SK-N-SH (cell line): ENCODE results near the gene GRIN2C. TPM values are rescaled to one million over a fixed set of nuclear protein-coding genes. Genes with fewer than 3 reads are reported as not detected.

ENCODE experiments used
- CTCF ChIA-PET: fragments of 300-600, 350-600 bp; formaldehyde crosslinking; extraction: SDS; loops from one replicate; lab custom pipeline; 2021; lab: Yijun Ruan, JAX
- POLR2A ChIA-PET: fragments of 350-600 bp; sonication (Branson Sonifier 250); formaldehyde crosslinking; extraction: SDS; loops from one replicate; lab custom pipeline; 2020; ENCODE audit warnings: antibody characterized with exemption, inconsistent platforms; lab: Yijun Ruan, JAX
- DNase-seq: peaks from one replicate; pipeline ENCODE4 v3.0.0; 2012
- H2AFZ ChIP-seq: fragments of 200-600 bp; sonication (generic); 2 replicates; pipeline ENCODE4 v1.8.1; 2016; ENCODE audit warnings: antibody characterized with exemption, mild to moderate bottlenecking, low read depth
- H3F3A ChIP-seq: fragments of 200-600 bp; sonication (generic); replicated peaks from 2 replicates; pipeline ENCODE3; 2016; ENCODE audit warnings: antibody characterized with exemption, mild to moderate bottlenecking; ENCODE audit not compliant: insufficient read depth
- H3K27ac ChIP-seq, 2 experiments: fragments of 200-500 bp in 1 of 2; fragments of 200-600 bp in 1 of 2; sonication (Bioruptor generic) in 1 of 2; sonication (generic), shearing (Covaris generic) in 1 of 2; 2 replicates each; pipeline versions ENCODE4 v1.5.1 to v1.6.1; 2014 to 2016; ENCODE audit warnings: low read depth in 2 of 2, inconsistent platforms in 1 of 2, low read length in 1 of 2, mild to moderate bottlenecking in 1 of 2, mixed read lengths in 1 of 2
- H3K27me3 ChIP-seq: fragments of 200-600 bp; sonication (generic), shearing (Covaris generic); 2 replicates; pipeline ENCODE4 v1.6.1; 2016; ENCODE audit warnings: mixed run types; ENCODE audit not compliant: insufficient read depth
- H3K36me3 ChIP-seq, 2 experiments: fragments of 200-500 bp in 1 of 2; fragments of 200-600 bp in 1 of 2; sonication (Bioruptor generic) in 1 of 2; sonication (generic) in 1 of 2; replicated peaks in 1 of 2; 2 replicates each; pipeline versions ENCODE3 to v1.5.1; 2014 to 2016; ENCODE audit warnings: low read length in 1 of 2, mild to moderate bottlenecking in 1 of 2; ENCODE audit not compliant: insufficient read depth in 2 of 2, control insufficient read depth in 1 of 2
- H3K4me1 ChIP-seq, 2 experiments: fragments of 200-500 bp in 1 of 2; fragments of 200-600 bp in 1 of 2; sonication (Bioruptor generic) in 1 of 2; sonication (generic), shearing (Covaris generic) in 1 of 2; 2 replicates each; pipeline versions ENCODE4 v1.5.1 to v1.6.1; 2014 to 2016; ENCODE audit warnings: low read depth in 1 of 2, low read length in 1 of 2, mixed run types in 1 of 2; ENCODE audit not compliant: insufficient read depth in 2 of 2, control insufficient read depth in 1 of 2
- H3K4me2 ChIP-seq: fragments of 200-600 bp; sonication (generic), shearing (Covaris generic); 2 replicates; pipeline ENCODE4 v1.6.1; 2017; ENCODE audit warnings: mixed run types
- H3K4me3 ChIP-seq, 2 experiments: fragments of 200-500 bp in 1 of 2; fragments of 200-600 bp in 1 of 2; sonication (Bioruptor generic) in 1 of 2; sonication (generic), shearing (Covaris generic) in 1 of 2; 2 replicates each; pipeline versions ENCODE4 v1.5.1 to v1.8.1; 2014 to 2016; ENCODE audit warnings: low read depth in 2 of 2, inconsistent platforms in 1 of 2, low read length in 1 of 2, mild to moderate bottlenecking in 1 of 2, mixed read lengths in 1 of 2, moderate library complexity in 1 of 2
- H3K79me2 ChIP-seq: fragments of 200-600 bp; sonication (generic); 2 replicates; pipeline ENCODE4 v1.8.1; 2017; ENCODE audit warnings: mild to moderate bottlenecking; ENCODE audit not compliant: insufficient read depth
- H3K9ac ChIP-seq: fragments of 200-600 bp; sonication (generic); 2 replicates; pipeline ENCODE4 v1.6.1; 2017; ENCODE audit warnings: mixed run types
- H3K9me2 ChIP-seq: fragments of 200-600 bp; sonication (generic); 2 replicates; pipeline ENCODE4 v1.6.1; 2017; ENCODE audit warnings: mixed run types
- H3K9me3 ChIP-seq: fragments of 200-600 bp; sonication (generic); 2 replicates; pipeline ENCODE4 v1.6.1; 2017; ENCODE audit warnings: mixed run types, mild to moderate bottlenecking, moderate library complexity
- H4K20me1 ChIP-seq: fragments of 200-600 bp; sonication (generic); 2 replicates; pipeline ENCODE4 v1.6.1; 2017; ENCODE audit warnings: mild to moderate bottlenecking, mixed run types; ENCODE audit not compliant: insufficient read depth
- CHD2 ChIP-seq: fragments of 150-350 bp; IDR thresholded peaks from 2 replicates; pipeline ENCODE4 v1.6.1; 2018; ENCODE audit warnings: low read length; ENCODE audit not compliant: partially characterized antibody
- ELF1 ChIP-seq: IDR thresholded peaks from 2 replicates; pipeline ENCODE4 v1.4.0; 2012
- FOSL2 ChIP-seq: IDR thresholded peaks from 2 replicates; pipeline ENCODE4 v1.4.0; 2012; ENCODE audit warnings: low read depth, mild to moderate bottlenecking, moderate library complexity, borderline replicate concordance
- GABPA ChIP-seq: IDR thresholded peaks from 2 replicates; pipeline ENCODE4 v1.4.0; 2012; ENCODE audit warnings: low read depth, mild to moderate bottlenecking
- MXI1 ChIP-seq: IDR thresholded peaks from 2 replicates; pipeline ENCODE4 v1.6.1; 2012; ENCODE audit warnings: mild to moderate bottlenecking, low read depth, low read length, improper control_type of control experiment
- NFIC ChIP-seq: IDR thresholded peaks from 2 replicates; pipeline ENCODE4 v1.4.0; 2012; ENCODE audit warnings: borderline replicate concordance
- NRF1 ChIP-seq: IDR thresholded peaks from 2 replicates; pipeline ENCODE4 v1.6.1; 2012; ENCODE audit warnings: low read depth, mild to moderate bottlenecking, low read length
- POLR2AphosphoS5 ChIP-seq: IDR thresholded peaks from 2 replicates; pipeline ENCODE4 v1.6.1; 2012; ENCODE audit warnings: low read depth, low read length
- RAD21 ChIP-seq: IDR thresholded peaks from 2 replicates; pipeline ENCODE4 v1.6.1; 2012; ENCODE audit warnings: mild to moderate bottlenecking, low read length
- RXRA ChIP-seq: IDR thresholded peaks from 2 replicates; pipeline ENCODE4 v1.4.0; 2012; ENCODE audit warnings: low read depth, mild to moderate bottlenecking, borderline replicate concordance
- SIN3A ChIP-seq: IDR thresholded peaks from 2 replicates; pipeline ENCODE4 v1.6.1; 2012; ENCODE audit warnings: low read depth, mild to moderate bottlenecking, low read length, moderate library complexity, borderline replicate concordance
- TAF1 ChIP-seq: IDR thresholded peaks from 2 replicates; pipeline ENCODE4 v1.6.1; 2012; ENCODE audit warnings: low read depth, mild to moderate bottlenecking, low read length, moderate library complexity, borderline replicate concordance
- TCF12 ChIP-seq: IDR thresholded peaks from 2 replicates; pipeline ENCODE4 v1.4.0; 2012
- YY1 ChIP-seq: IDR thresholded peaks from 2 replicates; pipeline ENCODE4 v1.4.0; 2012; ENCODE audit warnings: low read depth, mild to moderate bottlenecking
- WGBS: methylation state at CpG from one replicate; pipeline ENCODE4 v1.1.6; 2017; ENCODE audit warnings: low lambda C conversion rate; 5-methylcytosine and 5-hydroxymethylcytosine counted together
- polyA plus RNA-seq, 3 experiments: library from polyadenylated mRNA; depleted of rRNA; stranded (reverse); fragments of >200 nt; gene quantifications; 2 replicates each; pipeline ENCODE4 v1.2.3, GENCODE V29; 2012
- TF ChIP-seq, protein P1 (sequence below): IDR thresholded peaks from 2 replicates; pipeline ENCODE4 v1.4.0; 2012; ENCODE audit warnings: low read depth
- TF ChIP-seq, protein P2 (sequence below): fragments of 150-350 bp; IDR thresholded peaks from 2 replicates; pipeline ENCODE4 v1.6.1; 2016; ENCODE audit warnings: mild to moderate bottlenecking, low read depth, low read length
- TF ChIP-seq, protein P3 (sequence below): IDR thresholded peaks from 2 replicates; pipeline ENCODE4; 2012
- TF ChIP-seq, protein P4 (sequence below): IDR thresholded peaks from 2 replicates; pipeline ENCODE4 v1.6.1; 2012; ENCODE audit warnings: mild to moderate bottlenecking, low read depth, low read length, moderate library complexity

The GRIN2C gene
- polyA plus RNA-seq, 1 of the 3 experiments (the other 2 are of a cell fraction): 0.39 TPM

DNA sequence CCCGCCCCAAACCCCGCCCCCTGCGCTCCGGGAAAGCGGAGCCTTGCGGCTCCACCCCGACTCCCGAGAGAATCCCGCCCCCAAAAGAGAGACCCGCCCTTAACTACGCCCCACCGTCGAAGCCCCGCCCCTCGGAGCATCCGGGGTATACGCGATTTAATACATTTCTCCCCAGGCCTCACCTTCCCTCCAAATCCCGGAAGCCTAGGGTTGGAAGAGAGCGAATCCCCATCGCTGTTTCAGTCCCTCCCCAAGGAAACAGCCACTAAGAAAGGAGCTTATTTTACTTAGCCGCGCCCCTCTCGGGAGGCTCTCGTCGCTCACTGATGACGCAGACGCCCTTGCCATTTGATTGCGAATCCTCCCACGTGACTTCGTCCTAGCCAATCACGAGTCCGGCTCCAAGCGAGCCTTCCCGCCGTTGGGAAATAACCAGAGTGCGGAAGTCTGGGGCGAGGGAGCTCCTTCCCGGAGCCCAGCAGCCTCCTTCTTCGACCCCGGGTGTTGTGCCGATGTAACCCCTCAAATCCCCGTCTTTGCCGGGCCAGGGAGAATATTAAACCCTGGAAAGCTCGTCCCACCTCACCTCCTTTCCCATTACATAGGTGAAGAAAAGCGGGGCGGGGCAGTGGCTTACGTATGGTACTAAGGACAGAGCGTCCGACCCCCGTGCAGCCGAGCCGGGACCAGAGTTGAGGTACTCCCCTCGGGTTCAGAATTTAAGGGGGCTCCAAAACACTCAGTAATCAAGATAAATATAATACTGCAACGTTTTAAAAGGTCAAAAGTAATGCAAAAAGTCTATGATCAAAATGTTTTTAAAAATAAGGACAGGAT lies 13.6 kb upstream of the GRIN2C start (continued):
- TF ChIP-seq TAF1: peak; percentile 87
- TF ChIP-seq NRF1: no peak
- TF ChIP-seq, protein P1, sequence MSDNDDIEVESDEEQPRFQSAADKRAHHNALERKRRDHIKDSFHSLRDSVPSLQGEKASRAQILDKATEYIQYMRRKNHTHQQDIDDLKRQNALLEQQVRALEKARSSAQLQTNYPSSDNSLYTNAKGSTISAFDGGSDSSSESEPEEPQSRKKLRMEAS: peak; percentile 84
- TF ChIP-seq CHD2: peak; percentile 92
- no peak for TF ChIP-seq RAD21
- peak; percentile 83; the same call in 1 of the 2 replicates for TF ChIP-seq SIN3A
- TF ChIP-seq, protein P2, sequence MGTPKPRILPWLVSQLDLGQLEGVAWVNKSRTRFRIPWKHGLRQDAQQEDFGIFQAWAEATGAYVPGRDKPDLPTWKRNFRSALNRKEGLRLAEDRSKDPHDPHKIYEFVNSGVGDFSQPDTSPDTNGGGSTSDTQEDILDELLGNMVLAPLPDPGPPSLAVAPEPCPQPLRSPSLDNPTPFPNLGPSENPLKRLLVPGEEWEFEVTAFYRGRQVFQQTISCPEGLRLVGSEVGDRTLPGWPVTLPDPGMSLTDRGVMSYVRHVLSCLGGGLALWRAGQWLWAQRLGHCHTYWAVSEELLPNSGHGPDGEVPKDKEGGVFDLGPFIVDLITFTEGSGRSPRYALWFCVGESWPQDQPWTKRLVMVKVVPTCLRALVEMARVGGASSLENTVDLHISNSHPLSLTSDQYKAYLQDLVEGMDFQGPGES: peak; percentile 72
- TF ChIP-seq MXI1: 0 out of 2 replicates have a peak, but pooled peaks have one; percentile 9
- no peak for TF ChIP-seq NFIC
- TF ChIP-seq, protein P3, sequence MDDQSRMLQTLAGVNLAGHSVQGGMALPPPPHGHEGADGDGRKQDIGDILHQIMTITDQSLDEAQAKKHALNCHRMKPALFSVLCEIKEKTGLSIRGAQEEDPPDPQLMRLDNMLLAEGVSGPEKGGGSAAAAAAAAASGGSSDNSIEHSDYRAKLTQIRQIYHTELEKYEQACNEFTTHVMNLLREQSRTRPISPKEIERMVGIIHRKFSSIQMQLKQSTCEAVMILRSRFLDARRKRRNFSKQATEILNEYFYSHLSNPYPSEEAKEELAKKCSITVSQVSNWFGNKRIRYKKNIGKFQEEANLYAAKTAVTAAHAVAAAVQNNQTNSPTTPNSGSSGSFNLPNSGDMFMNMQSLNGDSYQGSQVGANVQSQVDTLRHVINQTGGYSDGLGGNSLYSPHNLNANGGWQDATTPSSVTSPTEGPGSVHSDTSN: no peak
- no peak for TF ChIP-seq TCF12
- TF ChIP-seq, all 33 proteins: peak for 15

DNA sequence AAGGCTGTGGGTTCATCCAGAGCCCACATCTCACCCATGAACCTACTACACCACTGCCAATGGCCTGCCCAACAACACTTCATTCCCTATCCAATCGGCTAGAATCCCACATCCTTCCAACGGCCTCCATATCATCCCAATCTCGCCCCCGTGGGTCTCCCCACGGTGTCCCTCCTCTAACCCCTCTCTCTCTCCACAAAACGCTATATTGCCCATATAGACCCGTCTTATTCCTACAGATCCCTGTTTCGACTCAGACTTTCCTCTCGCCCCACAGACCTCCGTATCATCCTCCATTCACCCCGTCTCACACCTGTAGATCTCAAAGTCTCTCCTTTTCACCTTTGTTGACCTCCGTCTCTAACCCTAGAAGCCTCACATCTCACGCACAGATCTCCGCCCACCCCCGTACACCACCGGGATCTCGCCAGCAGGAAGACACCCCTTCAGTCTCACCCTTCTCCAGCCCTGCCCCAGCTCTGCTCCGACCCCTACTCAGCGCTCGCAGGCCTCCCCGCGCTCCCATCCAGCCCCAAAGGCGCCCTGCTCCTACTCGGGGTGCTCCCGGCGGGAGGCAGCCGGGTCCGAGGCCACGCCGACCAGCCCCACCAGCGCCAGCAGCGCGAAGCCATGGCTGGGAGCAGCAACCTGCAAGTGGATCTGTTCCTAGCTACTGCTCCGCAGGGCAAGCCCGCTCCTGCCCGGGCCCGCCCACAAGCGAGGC lies 12.8 kb upstream of the GRIN2C start, which contains the start of gene FDXR:
FDXR (minus strand) TSS at position 682 of the 724 bp plus-strand sequence; CDS start at position 632, 50 bp downstream.
- TF ChIP-seq SIN3A (0 out of 2 replicates have a peak, but pooled peaks have one; percentile 64), ELF1 (no peak), MXI1 (peak; percentile 21; the same call in 1 of the 2 replicates), YY1 (0 out of 2 replicates have a peak, but pooled peaks have one; percentile 14), RXRA (no peak), TAF1 (peak; percentile 98), FOSL2 (no peak), POLR2AphosphoS5 (peak; percentile 99), GABPA (no peak)
- TF ChIP-seq, protein P4, sequence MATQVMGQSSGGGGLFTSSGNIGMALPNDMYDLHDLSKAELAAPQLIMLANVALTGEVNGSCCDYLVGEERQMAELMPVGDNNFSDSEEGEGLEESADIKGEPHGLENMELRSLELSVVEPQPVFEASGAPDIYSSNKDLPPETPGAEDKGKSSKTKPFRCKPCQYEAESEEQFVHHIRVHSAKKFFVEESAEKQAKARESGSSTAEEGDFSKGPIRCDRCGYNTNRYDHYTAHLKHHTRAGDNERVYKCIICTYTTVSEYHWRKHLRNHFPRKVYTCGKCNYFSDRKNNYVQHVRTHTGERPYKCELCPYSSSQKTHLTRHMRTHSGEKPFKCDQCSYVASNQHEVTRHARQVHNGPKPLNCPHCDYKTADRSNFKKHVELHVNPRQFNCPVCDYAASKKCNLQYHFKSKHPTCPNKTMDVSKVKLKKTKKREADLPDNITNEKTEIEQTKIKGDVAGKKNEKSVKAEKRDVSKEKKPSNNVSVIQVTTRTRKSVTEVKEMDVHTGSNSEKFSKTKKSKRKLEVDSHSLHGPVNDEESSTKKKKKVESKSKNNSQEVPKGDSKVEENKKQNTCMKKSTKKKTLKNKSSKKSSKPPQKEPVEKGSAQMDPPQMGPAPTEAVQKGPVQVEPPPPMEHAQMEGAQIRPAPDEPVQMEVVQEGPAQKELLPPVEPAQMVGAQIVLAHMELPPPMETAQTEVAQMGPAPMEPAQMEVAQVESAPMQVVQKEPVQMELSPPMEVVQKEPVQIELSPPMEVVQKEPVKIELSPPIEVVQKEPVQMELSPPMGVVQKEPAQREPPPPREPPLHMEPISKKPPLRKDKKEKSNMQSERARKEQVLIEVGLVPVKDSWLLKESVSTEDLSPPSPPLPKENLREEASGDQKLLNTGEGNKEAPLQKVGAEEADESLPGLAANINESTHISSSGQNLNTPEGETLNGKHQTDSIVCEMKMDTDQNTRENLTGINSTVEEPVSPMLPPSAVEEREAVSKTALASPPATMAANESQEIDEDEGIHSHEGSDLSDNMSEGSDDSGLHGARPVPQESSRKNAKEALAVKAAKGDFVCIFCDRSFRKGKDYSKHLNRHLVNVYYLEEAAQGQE: peak; percentile 50; the same call in 1 of the 2 replicates
- H3K27me3 ChIP-seq: no peaks in the 10 kb centered on the region
- peak within 1 kb of the TSS; percentile 81 for H3K9ac ChIP-seq
- peak within 1 kb of the TSS; percentile 90 for H3K4me2 ChIP-seq
- peak within 1 kb of the TSS; percentile 69 to 88 for H3K4me3 ChIP-seq
- peak within 1 kb of the TSS; percentile 60 to 81 for H3K27ac ChIP-seq
- ChIA-PET CTCF (interaction anchor here (0.6 to 47.7 kb wide), 10 partner anchors 9 to 242 kb away, joined by 3 to 3869 read pairs (median 4); partner anchors contain the start of genes GRIN2C, NAT9 and RAB37), POLR2A (interaction anchor here (0.6 to 2.4 kb wide), 22 partner anchors 10 to 398 kb away, joined by 3 to 14 read pairs (median 4); partner anchors contain the start of genes FADS6, GRIN2C, MIF4GD and NAT9)
- H3K9me3 ChIP-seq: no peaks in the 10 kb centered on the region
- peaks cover 15% of the 10 kb centered on the region for H3K79me2 ChIP-seq
- peaks cover 12 to 19% of the 10 kb centered on the region in 2 experiments; a peak in 3 of 4 replicates for H3K4me1 ChIP-seq
- H4K20me1 ChIP-seq: peaks cover 9% of the 10 kb centered on the region; the same call in 1 of the 2 replicates
- no peaks in the 10 kb centered on the region for H3K9me2 ChIP-seq
- no peaks in the 10 kb centered on the region for H3F3A ChIP-seq
- peak within 1 kb of the TSS; percentile 88 for H2AFZ ChIP-seq
- WGBS: 5% methylated on average over 26 of the region's 38 CpGs
- no peak for DNase-seq
- peaks cover 0 to 5% of the 10 kb centered on the region in 2 experiments for H3K36me3 ChIP-seq
